DMS153 treated with DMSO at 0.1 percent for 48 hours (cell line): Measurements from ENCODE around the gene ZSCAN12.

Experiments
- DNase-seq: peaks from one replicate; lab custom pipeline; 2025; ENCODE audit not compliant: unreplicated experiment; lab: John Stamatoyannopoulos, UW

Gene ZSCAN12

GRCh38 chr6:28333047-28333446, 66.5 kb downstream of the ZSCAN12 start:
- no peak for DNase-seq

GRCh38 chr6:28330041-28330440, 69.5 kb downstream of the ZSCAN12 start:
- DNase-seq, result no peak
